Measurements from ENCODE around the gene CHRM4. TPM values are rescaled to one million over a fixed set of nuclear protein-coding genes. Genes with fewer than 3 reads are reported as not detected.

CHRM4 gene
- polyA plus RNA-seq, 2 of the 4 experiments (the other 2 are of a cell fraction) = 0.17 to 0.28 TPM

DNA sequence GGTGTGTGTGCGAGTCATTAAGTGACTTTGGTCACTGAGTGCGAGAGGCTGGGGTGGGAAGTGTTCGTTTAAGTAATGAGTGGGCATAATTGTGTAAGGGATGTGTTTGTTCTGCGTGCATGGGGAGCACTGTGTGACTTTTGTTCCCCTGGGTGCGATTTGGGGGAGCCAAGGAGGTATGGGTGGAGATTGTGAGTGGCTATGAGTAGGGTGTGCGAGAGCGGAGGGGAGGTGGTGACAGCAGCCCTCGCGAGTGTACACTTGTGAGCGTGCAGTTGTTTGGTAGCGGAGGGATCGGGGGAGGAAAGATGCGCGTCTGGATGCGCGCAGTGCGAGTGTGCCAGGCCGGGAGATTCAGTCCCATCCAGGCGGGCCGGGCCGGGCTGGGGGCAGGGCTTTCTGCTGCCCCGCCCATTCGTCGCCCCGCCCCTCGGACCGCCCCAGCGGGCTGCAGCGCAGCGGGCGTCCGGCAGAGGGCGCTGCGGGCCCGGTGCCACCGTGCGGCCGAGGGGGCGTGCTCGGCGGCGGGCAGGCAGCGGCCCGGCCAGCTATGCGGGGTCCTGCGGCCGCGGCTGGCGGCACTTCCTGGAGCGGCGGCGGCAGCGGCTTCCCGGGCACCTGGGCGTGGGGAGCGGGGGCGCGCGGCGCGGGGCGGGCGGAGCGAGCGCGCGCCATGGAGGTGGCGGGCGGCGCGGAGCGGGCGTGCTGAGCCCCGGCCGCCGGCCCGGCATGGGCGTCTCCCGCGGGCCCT lies 44.5 kb downstream of the CHRM4 start, which contains the start of gene DGKZ (continued):
- TF ChIP-seq, protein P1, sequence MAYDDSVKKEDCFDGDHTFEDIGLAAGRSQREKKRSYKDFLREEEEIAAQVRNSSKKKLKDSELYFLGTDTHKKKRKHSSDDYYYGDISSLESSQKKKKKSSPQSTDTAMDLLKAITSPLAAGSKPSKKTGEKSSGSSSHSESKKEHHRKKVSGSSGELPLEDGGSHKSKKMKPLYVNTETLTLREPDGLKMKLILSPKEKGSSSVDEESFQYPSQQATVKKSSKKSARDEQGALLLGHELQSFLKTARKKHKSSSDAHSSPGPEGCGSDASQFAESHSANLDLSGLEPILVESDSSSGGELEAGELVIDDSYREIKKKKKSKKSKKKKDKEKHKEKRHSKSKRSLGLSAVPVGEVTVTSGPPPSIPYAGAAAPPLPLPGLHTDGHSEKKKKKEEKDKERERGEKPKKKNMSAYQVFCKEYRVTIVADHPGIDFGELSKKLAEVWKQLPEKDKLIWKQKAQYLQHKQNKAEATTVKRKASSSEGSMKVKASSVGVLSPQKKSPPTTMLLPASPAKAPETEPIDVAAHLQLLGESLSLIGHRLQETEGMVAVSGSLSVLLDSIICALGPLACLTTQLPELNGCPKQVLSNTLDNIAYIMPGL (CRISPR knock-in tag; IDR thresholded peaks at IDR 0.05; ENCODE audit: borderline replicate concordance) = no peak
- TF ChIP-seq CHD4 (IDR thresholded peaks at IDR 0.05; ENCODE audit: borderline replicate concordance) (no peak), POLR2A (IDR thresholded peaks at IDR 0.05; ENCODE audit: low read length) (peak; percentile 49), JUN (IDR thresholded peaks at IDR 0.05) (peak in 1 of 2 experiments; percentile 78; a peak in 3 of 5 replicates), PHF8 (IDR thresholded peaks at IDR 0.05; ENCODE audit: borderline replicate concordance, low read depth) (no peak), CBX8 (IDR thresholded peaks at IDR 0.05) (no peak), CBX2 (IDR thresholded peaks at IDR 0.05; ENCODE audit: borderline replicate concordance, low read depth) (no peak), CEBPB (IDR thresholded peaks at IDR 0.05) (no peak), MAFK (IDR thresholded peaks at IDR 0.05; ENCODE audit: partially characterized antibody) (no peak), RFX5 (IDR thresholded peaks at IDR 0.05) (no peak), KDM1A (IDR thresholded peaks at IDR 0.05; ENCODE audit: low read depth) (no peak), POLR2AphosphoS2 (conservative IDR thresholded peaks at IDR 0.05; ENCODE audit: low read length) (no peak), EHF (CRISPR knock-in tag; IDR thresholded peaks at IDR 0.05) (no peak)
- TF ChIP-seq, protein P2, sequence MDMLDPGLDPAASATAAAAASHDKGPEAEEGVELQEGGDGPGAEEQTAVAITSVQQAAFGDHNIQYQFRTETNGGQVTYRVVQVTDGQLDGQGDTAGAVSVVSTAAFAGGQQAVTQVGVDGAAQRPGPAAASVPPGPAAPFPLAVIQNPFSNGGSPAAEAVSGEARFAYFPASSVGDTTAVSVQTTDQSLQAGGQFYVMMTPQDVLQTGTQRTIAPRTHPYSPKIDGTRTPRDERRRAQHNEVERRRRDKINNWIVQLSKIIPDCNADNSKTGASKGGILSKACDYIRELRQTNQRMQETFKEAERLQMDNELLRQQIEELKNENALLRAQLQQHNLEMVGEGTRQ (IDR thresholded peaks at IDR 0.05) = no peak
- TF ChIP-seq, protein P3, sequence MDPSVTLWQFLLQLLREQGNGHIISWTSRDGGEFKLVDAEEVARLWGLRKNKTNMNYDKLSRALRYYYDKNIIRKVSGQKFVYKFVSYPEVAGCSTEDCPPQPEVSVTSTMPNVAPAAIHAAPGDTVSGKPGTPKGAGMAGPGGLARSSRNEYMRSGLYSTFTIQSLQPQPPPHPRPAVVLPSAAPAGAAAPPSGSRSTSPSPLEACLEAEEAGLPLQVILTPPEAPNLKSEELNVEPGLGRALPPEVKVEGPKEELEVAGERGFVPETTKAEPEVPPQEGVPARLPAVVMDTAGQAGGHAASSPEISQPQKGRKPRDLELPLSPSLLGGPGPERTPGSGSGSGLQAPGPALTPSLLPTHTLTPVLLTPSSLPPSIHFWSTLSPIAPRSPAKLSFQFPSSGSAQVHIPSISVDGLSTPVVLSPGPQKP (IDR thresholded peaks at IDR 0.05; ENCODE audit: low read depth, low read length) = no peak
- TF ChIP-seq, protein P4, sequence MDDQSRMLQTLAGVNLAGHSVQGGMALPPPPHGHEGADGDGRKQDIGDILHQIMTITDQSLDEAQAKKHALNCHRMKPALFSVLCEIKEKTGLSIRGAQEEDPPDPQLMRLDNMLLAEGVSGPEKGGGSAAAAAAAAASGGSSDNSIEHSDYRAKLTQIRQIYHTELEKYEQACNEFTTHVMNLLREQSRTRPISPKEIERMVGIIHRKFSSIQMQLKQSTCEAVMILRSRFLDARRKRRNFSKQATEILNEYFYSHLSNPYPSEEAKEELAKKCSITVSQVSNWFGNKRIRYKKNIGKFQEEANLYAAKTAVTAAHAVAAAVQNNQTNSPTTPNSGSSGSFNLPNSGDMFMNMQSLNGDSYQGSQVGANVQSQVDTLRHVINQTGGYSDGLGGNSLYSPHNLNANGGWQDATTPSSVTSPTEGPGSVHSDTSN (IDR thresholded peaks at IDR 0.05) = no peak
- TF ChIP-seq, protein P5, sequence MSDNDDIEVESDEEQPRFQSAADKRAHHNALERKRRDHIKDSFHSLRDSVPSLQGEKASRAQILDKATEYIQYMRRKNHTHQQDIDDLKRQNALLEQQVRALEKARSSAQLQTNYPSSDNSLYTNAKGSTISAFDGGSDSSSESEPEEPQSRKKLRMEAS (IDR thresholded peaks at IDR 0.05) = peak; percentile 73

DNA sequence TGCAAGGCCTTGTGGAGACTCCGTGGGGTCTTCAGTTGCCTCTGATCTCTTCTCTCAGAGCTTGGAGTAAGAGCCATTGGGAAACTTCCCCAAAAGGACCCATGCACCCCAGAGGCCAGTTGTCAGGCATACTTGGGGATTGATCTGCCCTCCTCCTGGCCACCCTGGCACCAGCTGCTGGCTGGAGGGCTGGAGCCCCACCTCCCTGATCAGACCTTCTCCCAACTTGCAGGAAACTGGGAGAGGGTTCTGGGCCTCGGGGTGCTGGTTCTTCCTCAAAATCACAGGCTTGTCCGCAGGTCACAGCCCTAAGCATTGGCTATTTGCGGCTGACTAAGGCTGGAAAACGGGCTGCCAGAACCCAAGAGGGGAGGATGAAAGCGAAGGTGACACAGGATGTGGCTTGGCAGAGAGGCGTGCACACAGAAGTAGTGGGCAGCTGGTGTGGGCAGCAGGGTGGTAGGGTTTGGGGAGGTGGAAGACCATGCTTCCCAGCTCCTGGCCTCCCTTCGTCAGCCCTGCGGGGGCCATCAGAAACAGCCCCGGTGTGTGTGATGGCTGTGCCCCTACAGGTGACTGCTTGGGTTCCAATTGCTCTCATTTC lies 45.6 kb downstream of the CHRM4 start:
- no peaks in the 10 kb centered on the region for H3K9me3 ChIP-seq
- ATAC-seq = no peak
- no peak overlapping the region for H3K27ac ChIP-seq
- ChIA-PET CTCF (interaction anchor here (0.6 to 25.2 kb wide), 15 partner anchors 8 to 628 kb away, joined by 3 to 325 read pairs (median 5); no protein-coding TSS in a partner anchor), POLR2A (no interaction called here)
- peaks cover 16% of the 10 kb centered on the region for H3K4me1 ChIP-seq
- 71% methylated on average over 9 of the region's 10 CpGs for WGBS (ENCODE audit: missing lambda C conversion rate)
- DNase-seq (ENCODE audit: low read depth in 1 of 2, low spot score in 1 of 2) = no peak
- H3K4me2 ChIP-seq = no peak overlapping the region
- no peak overlapping the region for H3K4me3 ChIP-seq
- TF ChIP-seq CBX8 (IDR thresholded peaks at IDR 0.05) = no peak
- TF ChIP-seq, protein P6, sequence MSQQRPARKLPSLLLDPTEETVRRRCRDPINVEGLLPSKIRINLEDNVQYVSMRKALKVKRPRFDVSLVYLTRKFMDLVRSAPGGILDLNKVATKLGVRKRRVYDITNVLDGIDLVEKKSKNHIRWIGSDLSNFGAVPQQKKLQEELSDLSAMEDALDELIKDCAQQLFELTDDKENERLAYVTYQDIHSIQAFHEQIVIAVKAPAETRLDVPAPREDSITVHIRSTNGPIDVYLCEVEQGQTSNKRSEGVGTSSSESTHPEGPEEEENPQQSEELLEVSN (IDR thresholded peaks at IDR 0.05; ENCODE audit: borderline replicate concordance, low read depth) = no peak
- no peak for TF ChIP-seq HOXB5 (CRISPR knock-in tag; IDR thresholded peaks at IDR 0.05)
- TF ChIP-seq HOXA7 (CRISPR knock-in tag; IDR thresholded peaks at IDR 0.05) = no peak
- TF ChIP-seq EP300 (IDR thresholded peaks at IDR 0.05) = no peak
- no peak for TF ChIP-seq TFCP2L1 (CRISPR knock-in tag; IDR thresholded peaks at IDR 0.05)
- TF ChIP-seq, protein P4 (IDR thresholded peaks at IDR 0.05) = no peak
- TF ChIP-seq, protein P7, sequence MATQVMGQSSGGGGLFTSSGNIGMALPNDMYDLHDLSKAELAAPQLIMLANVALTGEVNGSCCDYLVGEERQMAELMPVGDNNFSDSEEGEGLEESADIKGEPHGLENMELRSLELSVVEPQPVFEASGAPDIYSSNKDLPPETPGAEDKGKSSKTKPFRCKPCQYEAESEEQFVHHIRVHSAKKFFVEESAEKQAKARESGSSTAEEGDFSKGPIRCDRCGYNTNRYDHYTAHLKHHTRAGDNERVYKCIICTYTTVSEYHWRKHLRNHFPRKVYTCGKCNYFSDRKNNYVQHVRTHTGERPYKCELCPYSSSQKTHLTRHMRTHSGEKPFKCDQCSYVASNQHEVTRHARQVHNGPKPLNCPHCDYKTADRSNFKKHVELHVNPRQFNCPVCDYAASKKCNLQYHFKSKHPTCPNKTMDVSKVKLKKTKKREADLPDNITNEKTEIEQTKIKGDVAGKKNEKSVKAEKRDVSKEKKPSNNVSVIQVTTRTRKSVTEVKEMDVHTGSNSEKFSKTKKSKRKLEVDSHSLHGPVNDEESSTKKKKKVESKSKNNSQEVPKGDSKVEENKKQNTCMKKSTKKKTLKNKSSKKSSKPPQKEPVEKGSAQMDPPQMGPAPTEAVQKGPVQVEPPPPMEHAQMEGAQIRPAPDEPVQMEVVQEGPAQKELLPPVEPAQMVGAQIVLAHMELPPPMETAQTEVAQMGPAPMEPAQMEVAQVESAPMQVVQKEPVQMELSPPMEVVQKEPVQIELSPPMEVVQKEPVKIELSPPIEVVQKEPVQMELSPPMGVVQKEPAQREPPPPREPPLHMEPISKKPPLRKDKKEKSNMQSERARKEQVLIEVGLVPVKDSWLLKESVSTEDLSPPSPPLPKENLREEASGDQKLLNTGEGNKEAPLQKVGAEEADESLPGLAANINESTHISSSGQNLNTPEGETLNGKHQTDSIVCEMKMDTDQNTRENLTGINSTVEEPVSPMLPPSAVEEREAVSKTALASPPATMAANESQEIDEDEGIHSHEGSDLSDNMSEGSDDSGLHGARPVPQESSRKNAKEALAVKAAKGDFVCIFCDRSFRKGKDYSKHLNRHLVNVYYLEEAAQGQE (IDR thresholded peaks at IDR 0.05) = no peak
- TF ChIP-seq NR3C1 (IDR thresholded peaks at IDR 0.05) = no peak
- no peak for TF ChIP-seq NFE2L2 (conservative IDR thresholded peaks at IDR 0.05; ENCODE audit: low read length)
- no peak for TF ChIP-seq NPAS2 (CRISPR knock-in tag; IDR thresholded peaks at IDR 0.05; ENCODE audit: borderline replicate concordance)
- TF ChIP-seq RNF2 (IDR thresholded peaks at IDR 0.05; ENCODE audit: borderline replicate concordance, low read depth) = no peak
- no peak for FAIRE-seq
